IMR-90 (cell line): ENCODE results near the gene MYBPHL. TPM values are rescaled to one million over a fixed set of nuclear protein-coding genes. Genes with fewer than 3 reads are reported as not detected.

Experiments used
- ATAC-seq: fragments of 200-7000 bp; cut with Tn5 transposase; 2 replicates; pipeline ENCODE4 v1.9.1; 2020; ENCODE audit warnings: low read depth, mild to moderate bottlenecking, moderate library complexity
- BruUV-seq: library from RNA; stranded (reverse); fragments of 400-500 nt; replicated peaks from 2 replicates; lab custom pipeline; 2021; lab: Mats Ljungman, UMichigan
- CTCF ChIA-PET: fragments of 300-600 bp; formaldehyde crosslinking; extraction: SDS; loops from one replicate; lab custom pipeline; 2021; ENCODE audit warnings: antibody characterized with exemption; lab: Yijun Ruan, JAX
- POLR2A ChIA-PET: fragments of 300-600 bp; sonication (Branson Sonifier 250); formaldehyde crosslinking; loops from one replicate; lab custom pipeline; 2022; ENCODE audit warnings: antibody characterized with exemption; ENCODE audit not compliant: unreplicated experiment; lab: Charles Lee
- DNase-seq: peaks from one replicate; pipeline ENCODE4 v3.0.0; 2013
- H2AFZ ChIP-seq: replicated peaks from 2 replicates; pipeline ENCODE3; 2013; ENCODE audit warnings: low read length, mild to moderate bottlenecking; ENCODE audit not compliant: poor library complexity
- H2AK5ac ChIP-seq: 2 replicates; pipeline ENCODE4 v1.6.1; 2013; ENCODE audit warnings: low read depth, low read length, inconsistent platforms
- H2AK9ac ChIP-seq: replicated peaks from 2 replicates; pipeline ENCODE3; 2013; ENCODE audit warnings: mild to moderate bottlenecking, low read depth, low read length, moderate library complexity; ENCODE audit not compliant: poor library complexity
- H2BK120ac ChIP-seq: 2 replicates; pipeline ENCODE4 v1.6.1; 2013; ENCODE audit warnings: low read depth, low read length, inconsistent platforms
- H2BK15ac ChIP-seq: 3 replicates; pipeline ENCODE4 v1.6.1; 2013; ENCODE audit warnings: low read depth, low read length, inconsistent platforms
- H2BK20ac ChIP-seq: 2 replicates; pipeline ENCODE4 v1.6.1; 2013; ENCODE audit warnings: low read depth, mild to moderate bottlenecking, inconsistent platforms, low read length, moderate library complexity
- H2BK5ac ChIP-seq: 2 replicates; pipeline ENCODE4 v1.6.1; 2013; ENCODE audit warnings: mild to moderate bottlenecking, low read depth, low read length, inconsistent platforms; ENCODE audit not compliant: poor library complexity, severe bottlenecking
- H3K14ac ChIP-seq: replicated peaks from 2 replicates; pipeline ENCODE4 v1.6.1; 2013; ENCODE audit warnings: low read depth, low read length, inconsistent platforms
- H3K18ac ChIP-seq: 2 replicates; pipeline ENCODE4 v1.6.1; 2013; ENCODE audit warnings: low read depth, low read length, control low read depth
- H3K23ac ChIP-seq: 2 replicates; pipeline ENCODE4 v1.6.1; 2013; ENCODE audit warnings: low read depth, low read length, inconsistent platforms
- H3K27ac ChIP-seq: 2 replicates; pipeline ENCODE4 v1.5.1; 2013; ENCODE audit warnings: mild to moderate bottlenecking, control low read depth, low read length; ENCODE audit not compliant: insufficient read depth
- H3K27me3 ChIP-seq: 2 replicates; pipeline ENCODE4 v1.6.1; 2013; ENCODE audit warnings: low read length; ENCODE audit not compliant: control insufficient read depth, insufficient read depth
- H3K36me3 ChIP-seq: 2 replicates; pipeline ENCODE4 v1.6.1; 2013; ENCODE audit warnings: low read length, mixed read lengths; ENCODE audit not compliant: control insufficient read depth, insufficient read depth
- H3K4ac ChIP-seq: 2 replicates; pipeline ENCODE4 v1.6.1; 2013; ENCODE audit warnings: low read depth, low read length, inconsistent platforms
- H3K4me1 ChIP-seq: 2 replicates; pipeline ENCODE4 v1.6.1; 2013; ENCODE audit warnings: low read length, mixed read lengths; ENCODE audit not compliant: control insufficient read depth, insufficient read depth
- H3K4me2 ChIP-seq: 2 replicates; pipeline ENCODE4 v1.6.1; 2013; ENCODE audit warnings: low read depth, mild to moderate bottlenecking, control low read depth, low read length, moderate library complexity
- H3K4me3 ChIP-seq: 2 replicates; pipeline ENCODE4 v1.5.1; 2013; ENCODE audit warnings: low read depth, mild to moderate bottlenecking, control low read depth, low read length, moderate library complexity; ENCODE audit not compliant: insufficient read depth
- H3K56ac ChIP-seq: 2 replicates; pipeline ENCODE4 v1.6.1; 2013; ENCODE audit warnings: low read length, inconsistent platforms; ENCODE audit not compliant: insufficient read depth; ENCODE audit errors: extremely low read depth
- H3K79me1 ChIP-seq, 2 experiments: 2 replicates each; pipeline ENCODE4 v1.6.1; 2013; ENCODE audit warnings: low read length in 2 of 2, inconsistent platforms in 1 of 2, low read depth in 1 of 2
- H3K9ac ChIP-seq: 2 replicates; pipeline ENCODE4 v1.6.1; 2013; ENCODE audit warnings: low read depth, low read length, control low read depth
- H3K9me1 ChIP-seq: 2 replicates; pipeline ENCODE4 v1.6.1; 2013; ENCODE audit warnings: low read length, inconsistent platforms; ENCODE audit not compliant: insufficient read depth
- H3K9me3 ChIP-seq: 2 replicates; pipeline ENCODE4 v1.6.1; 2013; ENCODE audit warnings: low read length; ENCODE audit not compliant: control insufficient read depth, insufficient read depth
- H4K20me1 ChIP-seq: 2 replicates; pipeline ENCODE4 v1.6.1; 2013; ENCODE audit warnings: low read length, inconsistent platforms; ENCODE audit not compliant: insufficient read depth
- H4K5ac ChIP-seq: 2 replicates; pipeline ENCODE4 v1.6.1; 2013; ENCODE audit warnings: mild to moderate bottlenecking, low read depth, low read length, control low read depth
- H4K8ac ChIP-seq, 2 experiments: 2 replicates each; pipeline ENCODE4 v1.6.1; 2013; ENCODE audit warnings: low read depth in 2 of 2, low read length in 2 of 2, control low read depth in 1 of 2, inconsistent platforms in 1 of 2
- H4K91ac ChIP-seq: 2 replicates; pipeline ENCODE4 v1.6.1; 2013; ENCODE audit warnings: low read depth, low read length, inconsistent platforms; ENCODE audit not compliant: insufficient read depth
- MAFK ChIP-seq: IDR thresholded peaks from 2 replicates; pipeline ENCODE4 v1.6.1; 2012; ENCODE audit warnings: low read depth, low read length, improper control_type of control experiment
- MXI1 ChIP-seq: IDR thresholded peaks from 2 replicates; pipeline ENCODE4 v1.6.1; 2012; ENCODE audit warnings: low read depth, mild to moderate bottlenecking, low read length, moderate library complexity, borderline replicate concordance
- POLR2A ChIP-seq: IDR thresholded peaks from 2 replicates; pipeline ENCODE4 v1.6.1; 2012; ENCODE audit warnings: mild to moderate bottlenecking, low read depth, low read length
- RAD21 ChIP-seq: IDR thresholded peaks from 2 replicates; pipeline ENCODE4 v1.6.1; 2012; ENCODE audit warnings: low read length, improper control_type of control experiment
- RCOR1 ChIP-seq: IDR thresholded peaks from 2 replicates; pipeline ENCODE4 v1.6.1; 2012; ENCODE audit warnings: mild to moderate bottlenecking, low read length, improper control_type of control experiment; ENCODE audit not compliant: insufficient replicate concordance
- RFX5 ChIP-seq: IDR thresholded peaks from 2 replicates; pipeline ENCODE4 v1.8.0; 2012; ENCODE audit warnings: low read depth, mild to moderate bottlenecking, low read length, moderate library complexity
- WGBS, 2 experiments: methylation state at CpG; one replicate each; pipeline versions ENCODE4 v1.1.5 to v1.1.7; 2013; ENCODE audit warnings: missing lambda C conversion rate in 2 of 2; ENCODE audit not compliant: insufficient read length in 1 of 2; ENCODE audit errors: extremely low coverage in 2 of 2; 5-methylcytosine and 5-hydroxymethylcytosine counted together
- dilution Hi-C: fragments of 300-500 bp; cut with HindIII; formaldehyde crosslinking; loops from one replicate; pipeline ENCODE4 v1.14.3; 2018; ENCODE audit warnings: low sequenced_read_pairs; ENCODE audit not compliant: unreplicated experiment
- in situ Hi-C: fragments of 300-500 bp; cut with MboI; formaldehyde crosslinking; loops from 3 replicates; pipeline ENCODE4 v1.14.3; 2019; ENCODE audit warnings: low sequenced_read_pairs, inconsistent platforms, mixed read lengths
- intact Hi-C: fragments of 100-400 bp; cut with micrococcal nuclease; formaldehyde crosslinking; loops from 2 replicates; pipeline ENCODE4 v1.10.0; 2022
- polyA plus RNA-seq, 3 experiments: library from polyadenylated mRNA; depleted of rRNA; stranded (reverse); fragments of >200 nt; gene quantifications; 2 replicates each; pipeline ENCODE4 v1.2.3, GENCODE V29; 2012; ENCODE audit warnings: low replicate concordance in 1 of 3
- total RNA-seq: library from RNA; depleted of rRNA; stranded (reverse); fragments of >200 nt; gene quantifications from 2 replicates; pipeline ENCODE4 v1.2.3, GENCODE V29; 2012

The MYBPHL gene
- total and polyA plus RNA-seq, 2 of the 4 experiments (the other 2 are of a cell fraction) = 0.07 TPM; not detected in 1

- TF ChIP-seq RCOR1 (no peak), POLR2A (no peak), RAD21 (no peak), MXI1 (no peak), MAFK (no peak)
Measured at GRCh38 chr1:109280862-109281261, 25.9 kb downstream of the MYBPHL start (continued).

- Histone ChIP-seq H2BK120ac (no peak overlapping the region), H3K79me1 (peaks cover 15 to 56% of the 10 kb centered on the region in 2 experiments), H3K4me3 (no peak overlapping the region), H3K4ac (no peak overlapping the region), H2AK9ac (no peak overlapping the region), H3K27me3 (no peaks in the 10 kb centered on the region), H4K5ac (no peak overlapping the region), H4K20me1 (no peaks in the 10 kb centered on the region), H2AK5ac (no peak overlapping the region), H2AFZ (no peak overlapping the region), H3K56ac (no peak overlapping the region), H3K23ac (no peak overlapping the region; the same call in 1 of the 2 replicates), H3K4me2 (no peak overlapping the region), H3K18ac (no peak overlapping the region), H3K14ac (no peak overlapping the region), H3K27ac (no peak overlapping the region), H3K9me1 (peaks cover 9% of the 10 kb centered on the region; the same call in 1 of the 2 replicates), H2BK20ac (no peak overlapping the region), H4K8ac (no peak overlapping the region), H3K36me3 (peaks cover 6% of the 10 kb centered on the region), H4K91ac (no peak overlapping the region), H3K9ac (no peak overlapping the region), H3K4me1 (peaks cover 15% of the 10 kb centered on the region), H2BK5ac (no peak overlapping the region), H2BK15ac (no peak overlapping the region), H3K9me3 (no peaks in the 10 kb centered on the region)
- dilution Hi-C loops = no loop called here
- TF ChIP-seq RFX5 = no peak
- intact Hi-C loops = loop anchor here (10.0 kb wide), 1 partner anchor 345 kb away; no protein-coding TSS in a partner anchor
- BruUV-seq = no TSS peak
- ChIA-PET CTCF (no interaction called here), POLR2A (no interaction called here)
- DNase-seq = no peak
- no CpG with 5 or more reads among the region's 5 CpGs for WGBS, 2 experiments
- ATAC-seq = no peak
- in situ Hi-C loops = loop anchor here (5.0 kb wide), 1 partner anchor 118 kb away; the partner anchor contains the start of gene SORT1
Measured at GRCh38 chr1:109279615-109280278, 27.1 kb downstream of the MYBPHL start.
